Measurements from ENCODE around the gene PIP4K2C.

Gene PIP4K2C

GRCh38 chr12:57549909-57550640, 40.9 kb upstream of the PIP4K2C start, which contains the start of gene KIF5A:
TSS of gene KIF5A (plus strand) at chr12:57550044. CDS start at chr12:57550272, 228 bp downstream.
- peak within 1 kb of the TSS; percentile 53; the same call in 1 of the 2 replicates for H3K9ac ChIP-seq (ENCODE audit: low read depth, low read length)
- no peak within 1 kb of the TSS for H3K27ac ChIP-seq (ENCODE audit: low read depth, low read length)
- H3K4me1 ChIP-seq (ENCODE audit: insufficient read depth, low read length) = peaks cover 39% of the 10 kb centered on the region
- 0 out of 2 replicates have a peak, but pooled peaks cover 3% of the 10 kb centered on the region for H3K36me3 ChIP-seq (ENCODE audit: insufficient read depth, low read length)
- H3K4me3 ChIP-seq (ENCODE audit: low read length) = peak within 1 kb of the TSS; percentile 91
- peaks cover 25% of the 10 kb centered on the region; the same call in 1 of the 2 replicates for H3K27me3 ChIP-seq (ENCODE audit: insufficient read depth, low read length)
- no peaks in the 10 kb centered on the region for H3K9me3 ChIP-seq (ENCODE audit: insufficient read depth, low read depth, low read length)
- under 1% methylated on average over 52 of the region's 52 CpGs for WGBS

GRCh38 chr12:57550641-57551549, 40.1 kb upstream of the PIP4K2C start:
- peaks cover 25% of the 10 kb centered on the region; the same call in 1 of the 2 replicates for H3K27me3 ChIP-seq (ENCODE audit: insufficient read depth, low read length)
- no peak overlapping the region for H3K27ac ChIP-seq (ENCODE audit: low read depth, low read length)
- 36% methylated on average over 6 of the region's 7 CpGs for WGBS
- peak overlapping the region; percentile 24; the same call in 1 of the 2 replicates for H3K9ac ChIP-seq (ENCODE audit: low read depth, low read length)
- peaks cover 36% of the 10 kb centered on the region for H3K4me1 ChIP-seq (ENCODE audit: insufficient read depth, low read length)
- no peaks in the 10 kb centered on the region for H3K9me3 ChIP-seq (ENCODE audit: insufficient read depth, low read depth, low read length)
- peak overlapping the region; percentile 91 for H3K4me3 ChIP-seq (ENCODE audit: low read length)
- no peaks in the 10 kb centered on the region for H3K36me3 ChIP-seq (ENCODE audit: insufficient read depth, low read length)

- Histone ChIP-seq H3K9ac (ENCODE audit: low read depth, low read length) (no peak overlapping the region), H3K4me1 (ENCODE audit: insufficient read depth, low read length) (peaks cover 31% of the 10 kb centered on the region), H3K27me3 (ENCODE audit: insufficient read depth, low read length) (peaks cover 25% of the 10 kb centered on the region; the same call in 1 of the 2 replicates), H3K36me3 (ENCODE audit: insufficient read depth, low read length) (0 out of 2 replicates have a peak, but pooled peaks cover under 1% of the 10 kb centered on the region), H3K9me3 (ENCODE audit: insufficient read depth, low read depth, low read length) (no peaks in the 10 kb centered on the region), H3K4me3 (ENCODE audit: low read length) (no peak overlapping the region), H3K27ac (ENCODE audit: low read depth, low read length) (no peak overlapping the region)
- WGBS = 80% methylated on average over 3 of the region's 3 CpGs
Measured at GRCh38 chr12:57551637-57552305, 39.2 kb upstream of the PIP4K2C start.

GRCh38 chr12:57552306-57552651, 38.7 kb upstream of the PIP4K2C start:
- Histone ChIP-seq H3K4me1 (ENCODE audit: insufficient read depth, low read length) (peaks cover 31% of the 10 kb centered on the region), H3K27ac (ENCODE audit: low read depth, low read length) (no peak overlapping the region), H3K9me3 (ENCODE audit: insufficient read depth, low read depth, low read length) (no peaks in the 10 kb centered on the region), H3K36me3 (ENCODE audit: insufficient read depth, low read length) (0 out of 2 replicates have a peak, but pooled peaks cover 2% of the 10 kb centered on the region), H3K9ac (ENCODE audit: low read depth, low read length) (no peak overlapping the region), H3K4me3 (ENCODE audit: low read length) (no peak overlapping the region), H3K27me3 (ENCODE audit: insufficient read depth, low read length) (peaks cover 25% of the 10 kb centered on the region; the same call in 1 of the 2 replicates)
- 75% methylated on average over 2 of the region's 2 CpGs for WGBS

- peaks cover 29% of the 10 kb centered on the region for H3K4me1 ChIP-seq (ENCODE audit: insufficient read depth, low read length)
- H3K4me3 ChIP-seq (ENCODE audit: low read length) = no peak overlapping the region
- H3K27me3 ChIP-seq (ENCODE audit: insufficient read depth, low read length) = peaks cover 22% of the 10 kb centered on the region; the same call in 1 of the 2 replicates
- no peaks in the 10 kb centered on the region for H3K9me3 ChIP-seq (ENCODE audit: insufficient read depth, low read depth, low read length)
- WGBS = 61% methylated on average over 4 of the region's 6 CpGs
- no peak overlapping the region for H3K9ac ChIP-seq (ENCODE audit: low read depth, low read length)
- H3K27ac ChIP-seq (ENCODE audit: low read depth, low read length) = no peak overlapping the region
- 0 out of 2 replicates have a peak, but pooled peaks cover 2% of the 10 kb centered on the region for H3K36me3 ChIP-seq (ENCODE audit: insufficient read depth, low read length)
Measured at GRCh38 chr12:57552835-57553313, 38.1 kb upstream of the PIP4K2C start.

GRCh38 chr12:57553343-57554202, 37.4 kb upstream of the PIP4K2C start:
- H3K4me3 ChIP-seq (ENCODE audit: low read length) = no peak overlapping the region
- H3K4me1 ChIP-seq (ENCODE audit: insufficient read depth, low read length) = peaks cover 29% of the 10 kb centered on the region
- 86% methylated on average over 7 of the region's 7 CpGs for WGBS
- no peak overlapping the region for H3K27ac ChIP-seq (ENCODE audit: low read depth, low read length)
- H3K27me3 ChIP-seq (ENCODE audit: insufficient read depth, low read length) = peaks cover 15% of the 10 kb centered on the region; the same call in 1 of the 2 replicates
- H3K36me3 ChIP-seq (ENCODE audit: insufficient read depth, low read length) = 0 out of 2 replicates have a peak, but pooled peaks cover 2% of the 10 kb centered on the region
- no peak overlapping the region for H3K9ac ChIP-seq (ENCODE audit: low read depth, low read length)
- H3K9me3 ChIP-seq (ENCODE audit: insufficient read depth, low read depth, low read length) = no peaks in the 10 kb centered on the region

- peaks cover 23% of the 10 kb centered on the region for H3K4me1 ChIP-seq (ENCODE audit: insufficient read depth, low read length)
- H3K27me3 ChIP-seq (ENCODE audit: insufficient read depth, low read length) = peaks cover 7% of the 10 kb centered on the region; the same call in 1 of the 2 replicates
- no peak overlapping the region for H3K9ac ChIP-seq (ENCODE audit: low read depth, low read length)
- WGBS = 96% methylated on average over 2 of the region's 2 CpGs
- no peaks in the 10 kb centered on the region for H3K9me3 ChIP-seq (ENCODE audit: insufficient read depth, low read depth, low read length)
- 0 out of 2 replicates have a peak, but pooled peaks cover 2% of the 10 kb centered on the region for H3K36me3 ChIP-seq (ENCODE audit: insufficient read depth, low read length)
- H3K4me3 ChIP-seq (ENCODE audit: low read length) = no peak overlapping the region
- no peak overlapping the region for H3K27ac ChIP-seq (ENCODE audit: low read depth, low read length)
Measured at GRCh38 chr12:57554453-57554852, 36.5 kb upstream of the PIP4K2C start.

- peaks cover 21% of the 10 kb centered on the region for H3K4me1 ChIP-seq (ENCODE audit: insufficient read depth, low read length)
- 0 out of 2 replicates have a peak, but pooled peaks cover 2% of the 10 kb centered on the region for H3K36me3 ChIP-seq (ENCODE audit: insufficient read depth, low read length)
- H3K27ac ChIP-seq (ENCODE audit: low read depth, low read length) = no peak overlapping the region
- peaks cover 6% of the 10 kb centered on the region; the same call in 1 of the 2 replicates for H3K27me3 ChIP-seq (ENCODE audit: insufficient read depth, low read length)
- no peak overlapping the region for H3K4me3 ChIP-seq (ENCODE audit: low read length)
- H3K9me3 ChIP-seq (ENCODE audit: insufficient read depth, low read depth, low read length) = no peaks in the 10 kb centered on the region
- 100% methylated on average over 1 of the region's 1 CpG for WGBS
- H3K9ac ChIP-seq (ENCODE audit: low read depth, low read length) = no peak overlapping the region
Measured at GRCh38 chr12:57554897-57555296, 36.1 kb upstream of the PIP4K2C start.

GRCh38 chr12:57558864-57559263, 32.1 kb upstream of the PIP4K2C start:
- Histone ChIP-seq H3K4me1 (ENCODE audit: insufficient read depth, low read length) (no peaks in the 10 kb centered on the region), H3K36me3 (ENCODE audit: insufficient read depth, low read length) (peaks cover 8% of the 10 kb centered on the region; the same call in 1 of the 2 replicates), H3K27ac (ENCODE audit: low read depth, low read length) (no peak overlapping the region), H3K9me3 (ENCODE audit: insufficient read depth, low read depth, low read length) (no peaks in the 10 kb centered on the region), H3K4me3 (ENCODE audit: low read length) (no peak overlapping the region), H3K27me3 (ENCODE audit: insufficient read depth, low read length) (no peaks in the 10 kb centered on the region), H3K9ac (ENCODE audit: low read depth, low read length) (no peak overlapping the region)
- 89% methylated on average over 4 of the region's 4 CpGs for WGBS

- Histone ChIP-seq H3K9me3 (ENCODE audit: insufficient read depth, low read depth, low read length) (no peaks in the 10 kb centered on the region), H3K27me3 (ENCODE audit: insufficient read depth, low read length) (no peaks in the 10 kb centered on the region), H3K4me3 (ENCODE audit: low read length) (no peak overlapping the region), H3K4me1 (ENCODE audit: insufficient read depth, low read length) (no peaks in the 10 kb centered on the region), H3K36me3 (ENCODE audit: insufficient read depth, low read length) (peaks cover 16% of the 10 kb centered on the region; the same call in 1 of the 2 replicates), H3K27ac (ENCODE audit: low read depth, low read length) (no peak overlapping the region), H3K9ac (ENCODE audit: low read depth, low read length) (no peak overlapping the region)
- WGBS = 97% methylated on average over 2 of the region's 2 CpGs
Measured at GRCh38 chr12:57560516-57560915, 30.5 kb upstream of the PIP4K2C start.

All from HUES64 (cell line).